ENCODE measurements around the gene DTNB.

Gene DTNB

DNA sequence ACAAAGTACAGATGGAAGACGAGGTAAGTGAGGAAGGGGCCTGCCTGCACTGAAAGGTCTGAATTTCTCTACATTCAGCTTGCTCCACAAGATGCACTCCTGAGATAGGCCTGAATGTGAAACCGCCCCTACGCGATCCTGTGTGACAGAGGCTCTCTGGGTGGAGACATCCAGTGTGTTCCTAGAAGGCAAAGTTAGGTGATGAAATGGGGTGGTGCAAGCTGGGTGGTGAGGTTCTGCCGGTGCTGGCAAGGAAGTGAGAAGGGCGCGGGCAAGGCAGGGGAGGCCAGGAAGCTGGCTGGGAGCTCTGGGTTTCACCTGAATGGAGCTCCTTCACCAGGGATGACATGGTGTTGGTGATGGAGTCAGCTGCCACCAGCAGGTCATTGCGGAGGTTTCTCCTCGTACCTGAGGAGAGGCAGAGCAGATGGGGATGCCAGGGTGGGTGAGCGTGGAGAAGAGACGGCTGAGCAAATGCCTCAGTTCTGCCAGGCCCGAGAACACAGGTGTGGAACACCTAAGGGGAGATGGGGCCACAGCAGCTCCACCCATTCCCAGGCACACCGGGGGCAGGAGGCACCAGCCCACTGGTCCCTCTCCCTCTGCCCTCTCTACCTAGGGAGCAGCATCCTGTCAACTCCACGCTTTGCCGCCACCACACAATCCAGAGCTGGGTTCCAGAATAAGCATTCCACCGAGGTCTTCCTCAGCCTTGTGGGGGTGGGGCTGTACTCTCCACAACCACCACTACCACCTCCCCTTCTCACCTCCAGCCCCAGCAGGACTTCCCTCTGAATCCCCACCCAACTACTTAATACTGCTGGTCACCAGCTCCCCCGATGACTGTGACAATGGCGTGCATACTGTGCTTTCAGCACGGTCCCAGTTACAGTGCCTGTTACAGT, 286.2 kb downstream of the DTNB start:
- no peak for DNase-seq (ENCODE audit: low read depth)

DNA sequence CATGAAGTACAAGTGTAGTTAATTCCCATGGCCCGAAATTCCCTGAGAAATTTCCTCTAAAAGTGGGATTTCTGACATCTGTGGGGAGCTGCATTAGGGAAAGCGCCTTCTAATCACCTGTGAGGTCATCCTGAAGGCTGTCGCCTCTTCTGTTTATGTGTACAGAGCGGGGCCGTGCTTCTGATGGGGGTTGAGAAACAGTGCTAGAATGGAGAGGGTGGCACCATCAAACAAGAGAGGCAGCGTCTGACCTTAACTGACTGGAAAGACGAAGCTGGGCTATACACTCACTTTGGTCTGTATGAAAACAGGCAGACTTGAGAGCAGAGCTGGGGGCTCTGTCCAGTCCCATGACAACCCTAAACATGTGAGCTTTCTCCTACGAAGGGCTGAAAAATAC, 287.5 kb downstream of the DTNB start:
- no peak for DNase-seq (ENCODE audit: low read depth)

DNA sequence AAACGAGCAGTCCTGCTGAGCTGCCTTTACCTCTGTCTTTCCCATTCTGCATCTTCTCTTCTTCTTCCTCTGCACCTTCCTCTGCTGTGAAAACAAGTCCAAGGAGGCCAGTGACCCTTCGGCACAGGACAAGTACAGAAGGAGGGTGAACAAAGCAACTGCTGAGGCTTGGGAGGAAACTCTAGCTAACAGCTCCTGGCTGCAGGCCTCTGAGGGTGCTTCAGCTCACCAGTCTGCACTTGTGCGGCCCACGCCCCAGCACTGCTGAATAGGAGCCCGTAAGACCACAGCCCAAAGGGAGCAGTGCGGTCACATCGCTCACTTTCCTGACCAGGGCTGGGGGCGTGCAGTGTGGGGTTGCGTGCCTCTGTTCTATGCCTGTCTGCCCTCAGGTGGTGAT, 289.6 kb downstream of the DTNB start:
- DNase-seq (ENCODE audit: low read depth): no peak

GRCh38 chr2:25381502-25381901, 291.9 kb downstream of the DTNB start:
- no peak for DNase-seq (ENCODE audit: low read depth)

DNA sequence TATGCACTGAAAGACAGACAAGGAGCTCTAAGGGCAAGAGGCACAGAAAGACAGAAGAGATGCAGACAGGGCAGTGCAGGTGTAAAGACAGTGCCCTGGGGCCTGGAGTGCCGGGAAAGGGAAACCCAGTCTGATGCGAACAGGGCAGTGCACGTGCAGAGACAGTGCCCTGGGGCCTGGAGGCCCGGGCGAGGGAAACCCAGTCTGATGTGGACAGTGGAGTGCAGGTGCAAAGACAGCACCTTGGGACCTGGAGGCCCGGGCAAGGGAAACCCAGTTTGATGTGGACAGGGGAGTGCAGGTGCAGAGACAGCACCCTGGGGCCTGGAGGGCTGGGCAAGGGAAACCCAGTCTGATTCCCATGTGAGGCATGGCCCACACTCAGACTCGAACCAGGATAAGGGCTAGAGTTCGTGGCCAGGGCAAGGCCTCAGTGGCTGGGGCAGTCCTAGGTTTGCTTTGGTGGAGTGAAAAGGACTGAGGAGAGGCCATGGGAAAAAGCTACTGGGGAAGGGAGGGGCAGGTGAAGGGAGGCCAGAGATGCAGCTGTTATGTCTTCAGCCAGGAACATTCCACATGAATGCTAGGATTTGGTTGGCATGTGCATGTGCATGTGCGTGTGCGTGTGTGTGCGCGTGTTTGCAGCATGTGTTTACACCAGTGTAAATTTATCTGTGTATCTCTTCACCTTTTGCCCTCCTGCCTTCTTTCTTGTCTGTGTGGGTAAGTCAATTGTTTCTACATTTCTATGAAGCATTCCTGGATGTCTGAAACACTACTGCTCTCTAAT, 292.6 kb downstream of the DTNB start:
- DNase-seq (ENCODE audit: low read depth): no peak

- DNase-seq (ENCODE audit: low read depth): no peak
Observed at GRCh38 chr2:25380023-25380422, 293.4 kb downstream of the DTNB start.

GRCh38 chr2:25379535-25379934, 293.8 kb downstream of the DTNB start:
- DNase-seq (ENCODE audit: low read depth): no peak

- DNase-seq (ENCODE audit: low read depth): no peak
Observed at GRCh38 chr2:25378731-25379490, 294.5 kb downstream of the DTNB start.

DNA sequence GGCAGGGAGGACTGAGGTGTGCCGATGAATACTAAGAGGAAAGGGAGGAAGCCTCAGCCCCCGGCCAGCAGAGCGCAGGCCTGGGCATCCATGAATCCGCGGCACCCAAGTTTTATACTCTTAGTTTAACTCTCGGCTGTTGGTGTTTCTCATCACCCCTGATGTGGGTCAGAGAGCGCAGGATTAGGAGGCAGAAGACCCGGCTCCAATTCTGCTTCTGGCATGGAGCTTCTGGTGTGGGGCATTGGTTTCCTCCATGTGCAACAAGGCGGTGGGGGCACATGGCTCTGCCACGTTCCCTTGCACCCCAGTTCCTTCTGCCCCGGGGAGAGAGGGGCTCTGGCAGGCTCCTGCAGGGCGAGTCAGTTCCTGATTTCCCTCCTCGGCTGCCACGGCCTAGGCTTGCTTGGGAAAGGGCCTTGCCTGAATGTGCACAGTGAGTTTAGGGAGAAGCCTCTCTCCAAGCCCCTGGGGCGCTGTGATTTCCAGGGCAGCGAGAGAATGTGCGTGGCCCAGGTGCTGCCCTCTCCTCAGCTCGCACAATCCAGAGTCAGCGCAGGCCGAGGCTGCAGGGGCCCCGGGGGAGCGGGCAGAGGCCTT, 295.5 kb downstream of the DTNB start:
- no peak for DNase-seq (ENCODE audit: low read depth)

- DNase-seq (ENCODE audit: low read depth): peak; percentile 75
Observed at GRCh38 chr2:25376750-25377621, 296.4 kb downstream of the DTNB start.

DNA sequence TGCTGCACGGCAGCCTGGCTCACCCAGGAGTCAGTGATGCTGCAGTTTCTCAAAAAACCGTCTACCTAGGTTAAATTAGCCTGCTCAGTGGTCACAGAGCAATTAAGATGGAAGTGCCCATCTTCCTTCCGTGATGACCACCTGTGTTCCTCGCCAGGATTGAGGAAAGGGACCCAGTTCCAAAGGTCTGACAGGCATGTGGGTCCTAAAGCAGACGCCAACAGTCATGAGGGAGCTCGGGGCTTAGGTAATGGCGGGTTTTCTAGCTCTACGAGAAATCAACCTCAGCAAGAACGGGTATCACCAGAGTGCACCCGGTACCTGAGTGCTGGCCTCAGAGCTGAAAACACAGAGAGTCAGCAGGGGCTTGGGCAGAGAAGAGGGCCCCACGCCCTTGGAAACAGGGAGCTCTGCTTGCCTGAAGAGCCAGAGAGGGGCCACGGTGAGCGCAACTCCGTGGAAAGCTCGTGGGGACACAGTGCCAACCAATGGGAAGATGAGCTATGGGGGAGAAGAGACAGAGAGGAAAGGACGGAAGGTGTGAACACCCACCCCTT, 297.3 kb downstream of the DTNB start:
- DNase-seq (ENCODE audit: low read depth): no peak

GRCh38 chr2:25375371-25375988, 297.9 kb downstream of the DTNB start:
- DNase-seq (ENCODE audit: low read depth): peak; percentile 22

DNA sequence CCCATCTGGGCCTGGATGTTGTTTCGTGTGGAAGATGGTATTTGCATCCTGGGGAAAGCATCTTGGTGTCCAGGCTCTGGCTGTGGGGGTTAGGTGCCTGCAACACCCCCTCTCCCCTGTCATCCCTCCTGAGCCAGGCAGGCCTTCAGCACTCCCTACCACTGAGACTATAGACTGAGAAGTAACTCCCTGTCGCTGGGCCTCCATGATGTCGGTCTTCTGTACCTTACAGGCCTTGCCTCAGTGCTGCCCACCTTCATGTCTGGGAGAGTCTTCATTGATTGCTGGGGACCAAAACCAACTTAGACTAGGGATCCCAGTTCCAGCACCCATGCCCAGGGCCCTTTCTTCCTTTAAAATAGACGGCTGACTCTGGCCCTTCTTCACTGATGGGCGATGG, 298.6 kb downstream of the DTNB start:
- DNase-seq (ENCODE audit: low read depth): no peak

- no peak for DNase-seq (ENCODE audit: low read depth)
Observed at GRCh38 chr2:25374411-25374810, 299.0 kb downstream of the DTNB start.

DNA sequence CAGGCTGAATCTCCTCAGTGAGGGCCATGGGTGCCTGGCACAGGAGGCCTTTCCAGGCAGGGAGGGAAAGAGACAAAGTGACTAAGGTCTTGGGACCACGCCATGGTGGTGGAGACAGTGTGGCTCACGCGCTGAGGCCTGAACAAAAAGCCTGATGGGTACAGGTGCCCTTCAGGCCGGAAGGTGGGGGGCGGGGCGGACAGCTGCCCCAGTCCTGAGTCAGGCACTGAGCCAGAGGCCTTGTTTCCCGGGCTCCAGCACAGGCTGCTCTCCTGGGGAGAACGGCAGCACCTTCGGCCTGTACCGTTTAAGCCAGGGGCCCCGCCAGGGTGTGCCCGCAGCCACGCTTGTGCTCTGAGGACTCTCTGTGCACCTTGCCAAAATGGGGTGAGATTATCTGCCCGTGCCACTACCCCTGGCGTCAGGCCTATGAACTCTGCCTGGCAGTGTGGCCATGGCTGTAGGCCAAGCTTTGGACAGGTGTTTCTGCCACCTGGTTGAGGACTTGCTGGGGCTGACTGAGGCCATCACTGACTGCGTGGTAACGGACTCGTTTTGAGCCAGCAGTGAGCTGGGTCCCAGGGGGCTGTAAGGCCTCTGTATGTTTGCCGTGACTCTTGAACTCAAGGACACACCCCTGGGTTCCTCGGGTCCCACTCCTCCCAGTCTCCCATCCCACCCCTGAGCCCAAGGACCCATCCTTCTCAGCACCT, 300.0 kb downstream of the DTNB start:
- DNase-seq (ENCODE audit: low read depth): no peak

DNA sequence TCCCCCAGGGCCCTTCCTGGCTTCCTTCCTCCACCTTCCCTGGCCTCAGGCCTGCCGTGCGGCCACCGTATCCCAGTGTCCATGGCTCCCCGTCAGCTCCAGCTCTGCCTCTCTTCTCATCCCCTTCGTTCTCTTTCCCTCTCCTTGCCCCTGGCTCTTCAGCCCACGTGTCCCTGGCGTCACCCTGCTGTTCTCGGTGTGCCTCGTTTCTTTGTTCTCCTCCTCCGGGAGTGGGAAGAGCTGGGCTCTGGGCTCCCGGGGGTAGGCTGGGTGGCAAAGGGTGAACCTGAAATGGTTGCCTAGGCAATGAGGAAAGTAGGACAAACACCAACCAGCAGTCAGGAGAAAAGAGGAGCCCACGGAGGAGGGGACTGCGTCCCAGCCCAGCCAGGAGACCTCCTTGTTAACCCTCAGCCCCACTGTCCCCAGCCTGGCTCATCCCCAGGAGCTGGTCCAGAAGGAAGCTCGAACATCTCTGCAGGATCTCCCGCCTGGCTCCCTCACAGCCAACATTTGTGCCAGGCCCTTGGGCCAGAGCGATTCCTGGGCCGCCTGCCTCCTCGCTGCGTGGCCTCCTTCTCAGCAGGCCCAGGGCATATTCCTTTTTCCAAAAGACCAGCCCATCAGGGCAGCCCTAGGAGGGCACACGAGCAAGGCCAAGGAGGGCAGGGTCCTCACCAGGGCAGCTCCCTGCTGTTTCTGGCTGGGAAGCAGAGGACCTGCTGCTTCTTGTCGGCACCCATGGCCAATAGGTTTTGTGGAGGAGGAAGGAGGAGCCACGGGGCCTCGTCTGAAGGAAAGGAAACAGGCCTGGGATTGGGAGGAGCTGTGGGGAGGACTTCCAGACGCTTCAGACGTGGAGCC, 300.7 kb downstream of the DTNB start:
- DNase-seq (ENCODE audit: low read depth): no peak

DNA sequence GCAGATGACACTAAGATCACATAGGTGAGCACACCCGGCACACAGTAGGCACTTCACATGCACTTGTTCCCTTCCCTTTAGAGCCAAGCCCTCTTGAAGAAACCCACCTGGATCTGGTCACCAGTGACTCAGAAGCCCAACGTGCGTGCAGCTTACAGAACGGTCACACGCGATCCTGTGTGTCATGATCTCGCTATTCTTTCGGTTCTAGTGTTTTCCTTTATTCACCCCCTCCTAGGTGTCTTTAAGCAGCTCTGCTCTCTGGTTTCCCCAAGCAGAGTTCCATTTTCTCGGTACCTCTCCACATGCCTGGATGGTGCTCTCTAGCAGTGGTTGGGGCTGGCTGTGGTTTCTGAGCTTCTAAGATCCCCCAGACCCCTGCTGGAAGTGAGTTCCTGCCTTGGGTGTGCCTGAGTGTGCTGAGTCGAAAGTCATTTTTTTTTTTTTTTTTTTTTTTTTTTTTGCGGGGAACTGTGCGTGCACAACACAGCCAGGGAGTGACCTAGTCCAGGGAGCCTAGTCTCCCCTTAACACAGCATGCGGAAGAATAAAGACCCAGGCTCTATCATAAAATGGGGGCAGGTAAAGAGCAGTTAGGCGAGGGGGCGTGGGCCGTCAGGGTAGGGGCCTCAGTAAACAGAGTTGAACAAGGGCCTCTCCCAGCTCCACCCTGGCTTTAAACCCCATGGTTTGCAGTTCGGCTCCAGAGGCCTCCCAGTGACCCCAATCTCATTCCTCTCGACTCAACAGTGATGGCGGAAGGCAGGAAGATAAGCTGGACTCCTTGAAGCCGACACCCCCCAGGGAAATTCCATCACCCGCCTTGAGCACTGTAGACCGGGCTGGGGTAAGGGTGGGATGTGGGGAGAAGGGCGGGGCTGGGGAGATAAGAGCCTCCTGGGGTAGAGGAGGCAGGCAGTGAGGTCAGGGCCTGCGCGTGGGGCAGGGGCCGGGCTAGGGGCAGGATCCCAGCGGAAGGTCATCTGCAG, 301.8 kb downstream of the DTNB start:
- DNase-seq (ENCODE audit: low read depth): no peak

All from CMK (cell line).